DOHH2 (cell line): ENCODE measurements around the gene CFAP61.

Source experiments
- EZH2phosphoT487 ChIP-seq: fragments of 200-600 bp; sonication (generic); IDR thresholded peaks from 2 replicates; pipeline ENCODE4 v1.6.1; 2017; ENCODE audit warnings: borderline replicate concordance, mild to moderate bottlenecking, antibody characterized with exemption, low read length, moderate library complexity, mixed read lengths
- TF ChIP-seq, protein P1 (sequence below): fragments of 200-600 bp; sonication (generic); IDR thresholded peaks from one replicate; pipeline ENCODE4 v1.5.1; 2014; ENCODE audit warnings: antibody characterized with exemption, mild to moderate bottlenecking, low read depth, low read length; ENCODE audit not compliant: poor library complexity, severe bottlenecking

DNA sequence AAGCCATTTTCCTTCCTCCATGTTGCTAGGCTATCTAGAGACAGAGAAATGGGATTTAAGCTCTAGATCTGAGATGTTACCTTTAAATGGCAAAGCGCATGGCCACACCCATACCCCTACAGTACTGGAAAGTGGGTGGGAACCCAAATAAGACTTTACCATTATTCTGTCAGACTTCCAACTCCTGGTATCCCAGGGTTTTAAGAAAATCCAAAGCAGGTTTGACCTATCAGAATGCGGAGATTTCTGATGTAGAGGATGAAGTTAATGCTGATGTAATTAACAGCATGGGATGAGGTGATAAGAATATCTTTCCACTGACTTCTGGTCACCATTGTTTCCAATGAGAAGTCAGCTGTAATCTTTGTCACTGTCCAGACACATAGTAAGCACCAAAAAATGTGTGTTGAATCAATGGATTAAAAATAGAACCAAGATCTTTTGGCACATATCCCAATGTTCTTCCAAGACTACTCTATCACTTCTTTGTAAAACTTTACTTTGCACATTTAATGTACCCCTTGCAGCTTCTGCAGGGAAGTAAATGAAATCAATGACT, 174.8 kb downstream of the CFAP61 start:
- TF ChIP-seq, protein P1, sequence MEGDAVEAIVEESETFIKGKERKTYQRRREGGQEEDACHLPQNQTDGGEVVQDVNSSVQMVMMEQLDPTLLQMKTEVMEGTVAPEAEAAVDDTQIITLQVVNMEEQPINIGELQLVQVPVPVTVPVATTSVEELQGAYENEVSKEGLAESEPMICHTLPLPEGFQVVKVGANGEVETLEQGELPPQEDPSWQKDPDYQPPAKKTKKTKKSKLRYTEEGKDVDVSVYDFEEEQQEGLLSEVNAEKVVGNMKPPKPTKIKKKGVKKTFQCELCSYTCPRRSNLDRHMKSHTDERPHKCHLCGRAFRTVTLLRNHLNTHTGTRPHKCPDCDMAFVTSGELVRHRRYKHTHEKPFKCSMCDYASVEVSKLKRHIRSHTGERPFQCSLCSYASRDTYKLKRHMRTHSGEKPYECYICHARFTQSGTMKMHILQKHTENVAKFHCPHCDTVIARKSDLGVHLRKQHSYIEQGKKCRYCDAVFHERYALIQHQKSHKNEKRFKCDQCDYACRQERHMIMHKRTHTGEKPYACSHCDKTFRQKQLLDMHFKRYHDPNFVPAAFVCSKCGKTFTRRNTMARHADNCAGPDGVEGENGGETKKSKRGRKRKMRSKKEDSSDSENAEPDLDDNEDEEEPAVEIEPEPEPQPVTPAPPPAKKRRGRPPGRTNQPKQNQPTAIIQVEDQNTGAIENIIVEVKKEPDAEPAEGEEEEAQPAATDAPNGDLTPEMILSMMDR = no peak
- no peak for TF ChIP-seq EZH2phosphoT487
